PC-3 (cell line): ENCODE results near the gene BARX1. TPM values are rescaled to one million over a fixed set of nuclear protein-coding genes. Genes with fewer than 3 reads are reported as not detected.

Source experiments
- ATAC-seq: fragments of 200-7000 bp; cut with Tn5 transposase; 2 replicates; pipeline ENCODE4 v1.9.1; 2020; ENCODE audit warnings: mild to moderate bottlenecking, moderate library complexity
- BruUV-seq: library from RNA; stranded (reverse); fragments of 400-500 nt; replicated peaks from 2 replicates; lab custom pipeline; 2021; lab: Mats Ljungman, UMichigan
- CTCF ChIA-PET: fragments of 300-600 bp; sonication (Branson Sonifier 250); formaldehyde crosslinking; loops from one replicate; lab custom pipeline; 2022; ENCODE audit warnings: antibody characterized with exemption; lab: Charles Lee
- POLR2A ChIA-PET: fragments of 300-600 bp; sonication (Branson Sonifier 250); formaldehyde crosslinking; loops from one replicate; lab custom pipeline; 2022; ENCODE audit warnings: antibody characterized with exemption; ENCODE audit not compliant: unreplicated experiment; lab: Charles Lee
- DNase-seq: peaks from one replicate; pipeline ENCODE4 v3.0.0-alpha.2; 2015
- H2AFZ ChIP-seq: fragments of 300-600 bp; sonication (generic); 2 replicates; pipeline ENCODE4 v1.6.0; 2016; ENCODE audit warnings: antibody characterized with exemption, low read length
- H3F3A ChIP-seq: fragments of 300-600 bp; sonication (generic); one replicate; pipeline ENCODE4 v1.6.0; 2017; ENCODE audit warnings: antibody characterized with exemption, low read length, control low read depth, mild to moderate bottlenecking; ENCODE audit not compliant: unreplicated experiment
- H3K27ac ChIP-seq: fragments of 300-600 bp; sonication (generic); 2 replicates; pipeline ENCODE4 v1.5.1; 2016; ENCODE audit warnings: mild to moderate bottlenecking, low read length
- H3K27me3 ChIP-seq: fragments of 300-600 bp; sonication (generic); 2 replicates; pipeline ENCODE4 v1.6.1; 2016; ENCODE audit warnings: low read length, mixed read lengths
- H3K36me3 ChIP-seq: fragments of 300-600 bp; sonication (generic); 2 replicates; pipeline ENCODE4 v1.6.1; 2016; ENCODE audit warnings: low read depth, mixed run types, low read length, mixed read lengths
- H3K4me1 ChIP-seq: fragments of 300-600 bp; sonication (generic); 2 replicates; pipeline ENCODE4 v1.5.1; 2016; ENCODE audit warnings: low read length; ENCODE audit not compliant: insufficient read depth
- H3K4me2 ChIP-seq: fragments of 300-600 bp; sonication (generic); 2 replicates; pipeline ENCODE4 v1.6.0; 2016; ENCODE audit warnings: low read length
- H3K4me3 ChIP-seq: fragments of 300-600 bp; sonication (generic); 2 replicates; pipeline ENCODE4 v1.5.1; 2016; ENCODE audit warnings: mild to moderate bottlenecking, low read length, mixed read lengths
- H3K79me2 ChIP-seq: fragments of 300-600 bp; sonication (generic); 2 replicates; pipeline ENCODE4 v1.6.1; 2017; ENCODE audit warnings: low read length, mixed read lengths
- H3K9ac ChIP-seq: fragments of 300-600 bp; sonication (generic); 2 replicates; pipeline ENCODE4 v1.6.0; 2016; ENCODE audit warnings: mild to moderate bottlenecking, low read length
- H3K9me2 ChIP-seq: fragments of 300-600 bp; sonication (generic); replicated peaks from 2 replicates; pipeline ENCODE4 v1.6.1; 2016; ENCODE audit warnings: mixed run types, low read length, mixed read lengths
- H3K9me3 ChIP-seq: fragments of 300-600 bp; sonication (generic); 2 replicates; pipeline ENCODE4 v1.6.1; 2016; ENCODE audit warnings: low read length, mixed read lengths
- H4K20me1 ChIP-seq: fragments of 300-600 bp; sonication (generic); 2 replicates; pipeline ENCODE4 v1.6.1; 2016; ENCODE audit warnings: low read length, mixed read lengths
- EZH2 ChIP-seq: fragments of 300-600 bp; sonication (generic); IDR thresholded peaks from one replicate; pipeline ENCODE4 v1.6.1; 2017; ENCODE audit warnings: antibody characterized with exemption, mild to moderate bottlenecking, low read length; ENCODE audit not compliant: unreplicated experiment
- EZH2phosphoT487 ChIP-seq: fragments of 300-600 bp; sonication (generic); IDR thresholded peaks from 2 replicates; pipeline ENCODE4 v1.6.1; 2018; ENCODE audit warnings: mild to moderate bottlenecking, antibody characterized with exemption, low read length, borderline replicate concordance
- intact Hi-C: fragments of 100-400 bp; cut with micrococcal nuclease; formaldehyde crosslinking; loops from 2 replicates; pipeline ENCODE4 v1.9.0; 2023
- total RNA-seq: library from RNA; depleted of rRNA; stranded (reverse); fragments of >200 nt; gene quantifications from 2 replicates; pipeline ENCODE4 v1.2.3, GENCODE V29; 2014
- TF ChIP-seq, protein P1 (sequence below): fragments of 300-600 bp; sonication (generic); conservative IDR thresholded peaks from 2 replicates; pipeline ENCODE4 v1.5.1; 2017; ENCODE audit warnings: antibody characterized with exemption, low read depth, mild to moderate bottlenecking, low read length

BARX1 gene
- total RNA-seq, 1 experiment from 2014 or later = not detected

DNA sequence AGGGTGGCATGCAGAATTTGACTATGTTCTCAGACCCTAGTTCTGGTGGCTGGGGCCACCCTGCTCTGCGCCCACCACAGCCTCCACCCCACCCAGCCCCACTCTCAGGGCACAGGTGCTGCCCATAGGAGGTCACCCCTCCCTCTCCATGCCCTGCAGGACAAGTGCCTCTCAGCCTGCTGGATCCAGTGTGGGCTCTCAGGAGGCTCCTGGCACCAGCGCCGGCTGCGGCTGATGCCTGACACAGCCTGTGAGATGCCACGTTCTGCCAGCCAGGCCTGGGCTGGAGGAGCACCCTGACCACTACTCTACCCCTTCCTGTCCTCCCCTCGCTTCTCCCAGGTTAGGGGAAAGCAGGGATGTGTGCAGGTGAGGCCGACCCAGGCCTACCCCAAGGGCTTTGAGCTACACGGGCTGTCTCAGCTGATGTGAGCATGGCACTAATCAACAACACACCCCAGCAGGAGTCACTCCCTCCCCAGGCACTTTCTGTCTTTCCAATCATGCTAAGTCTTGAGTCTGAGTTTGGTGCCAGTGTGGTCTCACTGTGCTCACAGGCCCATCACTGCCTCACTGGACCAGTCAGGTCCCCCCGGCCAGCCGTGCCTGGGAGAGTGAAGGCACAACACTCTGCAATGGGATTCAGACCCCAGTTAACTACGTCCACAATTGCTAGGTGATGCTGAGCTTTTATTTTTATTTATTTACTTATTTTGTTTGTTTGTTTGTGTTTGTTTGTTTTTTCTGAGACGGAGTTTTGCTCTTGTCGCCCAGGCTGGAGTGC is 12.1 kb upstream of the BARX1 start:
- intact Hi-C loops = loop anchor here (10.0 kb wide), 1 partner anchor 402 kb away; no protein-coding TSS in a partner anchor
- POLR2A ChIA-PET = no interaction called here
- no peaks in the 10 kb centered on the region for H3K27me3 ChIP-seq
- no peak overlapping the region for H3K27ac ChIP-seq
- H3K4me1 ChIP-seq = peaks cover 8% of the 10 kb centered on the region; the same call in 1 of the 2 replicates
- no peaks in the 10 kb centered on the region for H3K79me2 ChIP-seq
- no peak overlapping the region for H3K4me3 ChIP-seq
- no peaks in the 10 kb centered on the region for H3K9me3 ChIP-seq
- BruUV-seq = no TSS peak
- no peak for DNase-seq
- no peaks in the 10 kb centered on the region for H3K36me3 ChIP-seq
- H3K9ac ChIP-seq = no peak overlapping the region
- H3K9me2 ChIP-seq = no peaks in the 10 kb centered on the region
- TF ChIP-seq, protein P1, sequence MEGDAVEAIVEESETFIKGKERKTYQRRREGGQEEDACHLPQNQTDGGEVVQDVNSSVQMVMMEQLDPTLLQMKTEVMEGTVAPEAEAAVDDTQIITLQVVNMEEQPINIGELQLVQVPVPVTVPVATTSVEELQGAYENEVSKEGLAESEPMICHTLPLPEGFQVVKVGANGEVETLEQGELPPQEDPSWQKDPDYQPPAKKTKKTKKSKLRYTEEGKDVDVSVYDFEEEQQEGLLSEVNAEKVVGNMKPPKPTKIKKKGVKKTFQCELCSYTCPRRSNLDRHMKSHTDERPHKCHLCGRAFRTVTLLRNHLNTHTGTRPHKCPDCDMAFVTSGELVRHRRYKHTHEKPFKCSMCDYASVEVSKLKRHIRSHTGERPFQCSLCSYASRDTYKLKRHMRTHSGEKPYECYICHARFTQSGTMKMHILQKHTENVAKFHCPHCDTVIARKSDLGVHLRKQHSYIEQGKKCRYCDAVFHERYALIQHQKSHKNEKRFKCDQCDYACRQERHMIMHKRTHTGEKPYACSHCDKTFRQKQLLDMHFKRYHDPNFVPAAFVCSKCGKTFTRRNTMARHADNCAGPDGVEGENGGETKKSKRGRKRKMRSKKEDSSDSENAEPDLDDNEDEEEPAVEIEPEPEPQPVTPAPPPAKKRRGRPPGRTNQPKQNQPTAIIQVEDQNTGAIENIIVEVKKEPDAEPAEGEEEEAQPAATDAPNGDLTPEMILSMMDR = no peak
- TF ChIP-seq EZH2 (no peak), EZH2phosphoT487 (no peak)
- H4K20me1 ChIP-seq = no peaks in the 10 kb centered on the region
- ATAC-seq = no peak
- no peak overlapping the region for H3K4me2 ChIP-seq
- CTCF ChIA-PET = no interaction called here
- no peaks in the 10 kb centered on the region for H3F3A ChIP-seq
- H2AFZ ChIP-seq = no peak overlapping the region

DNA sequence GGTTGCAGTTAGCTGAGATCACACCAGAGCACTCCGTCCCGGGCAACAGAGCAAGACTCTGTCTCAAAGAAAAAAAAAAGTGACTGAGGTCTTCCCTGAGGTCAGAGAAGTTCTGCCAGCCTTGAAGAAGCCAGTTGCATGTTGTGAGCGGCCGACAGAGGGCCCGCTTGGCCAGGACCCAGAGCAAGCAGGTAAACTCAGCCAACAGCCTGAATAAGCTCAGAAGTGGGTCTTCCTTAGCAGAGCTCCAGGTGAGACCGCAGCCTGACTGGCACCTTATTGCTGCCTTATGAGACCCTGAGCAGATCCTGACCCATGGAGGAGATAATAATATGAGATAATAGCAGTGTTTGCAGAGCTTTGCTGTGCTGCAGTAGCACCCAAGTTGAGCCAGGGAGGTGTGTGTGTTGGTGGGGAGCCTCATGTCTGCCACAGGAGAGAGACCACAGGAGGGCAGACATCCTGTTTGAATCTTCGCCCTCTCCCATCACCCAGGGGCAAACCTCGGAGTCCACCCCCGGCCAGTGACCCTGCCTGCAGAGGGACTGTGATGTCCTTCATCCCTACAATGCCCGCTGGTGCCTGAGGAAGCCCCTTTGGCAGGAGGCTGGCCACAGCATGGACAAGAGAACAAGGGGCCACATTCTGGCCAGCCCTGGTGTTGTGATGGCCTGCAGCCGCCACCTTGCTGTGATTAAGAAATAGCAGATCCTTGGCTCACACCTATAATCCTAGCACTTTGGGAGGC is 10.8 kb upstream of the BARX1 start:
- no peak overlapping the region for H3K4me2 ChIP-seq
- ChIA-PET CTCF (interaction anchor here (0.7 kb wide), 1 partner anchor 36 kb away, joined by 7 read pairs; no protein-coding TSS in a partner anchor), POLR2A (interaction anchor here (0.5 kb wide), 2 partner anchors 159 to 200 kb away, joined by 3 to 5 read pairs; no protein-coding TSS in a partner anchor)
- no peaks in the 10 kb centered on the region for H3K9me2 ChIP-seq
- H3K4me1 ChIP-seq = peaks cover 8% of the 10 kb centered on the region; the same call in 1 of the 2 replicates
- no peak overlapping the region for H3K9ac ChIP-seq
- BruUV-seq = no TSS peak
- H3F3A ChIP-seq = no peaks in the 10 kb centered on the region
- no peak overlapping the region for H2AFZ ChIP-seq
- intact Hi-C loops = loop anchor here (10.0 kb wide), 1 partner anchor 401 kb away; no protein-coding TSS in a partner anchor
- no peaks in the 10 kb centered on the region for H3K9me3 ChIP-seq
- no peak for ATAC-seq
- no peaks in the 10 kb centered on the region for H4K20me1 ChIP-seq
- H3K36me3 ChIP-seq = no peaks in the 10 kb centered on the region
- H3K27me3 ChIP-seq = no peaks in the 10 kb centered on the region
- DNase-seq = peak; percentile 23
- TF ChIP-seq, protein P1 = peak; percentile 50
- TF ChIP-seq EZH2 = no peak
- H3K79me2 ChIP-seq = no peaks in the 10 kb centered on the region
- no peak overlapping the region for H3K27ac ChIP-seq
- H3K4me3 ChIP-seq = no peak overlapping the region
